K562 (cell line): ENCODE data around the gene EIF2S3. TPM values are rescaled to one million over a fixed set of nuclear protein-coding genes. Genes with fewer than 3 reads are reported as not detected.

Experiments used
- ASH1L ChIP-seq: fragments of 450-650 bp; IDR thresholded peaks from 2 replicates; pipeline ENCODE4 v1.6.1; 2018; ENCODE audit warnings: borderline replicate concordance, mild to moderate bottlenecking, low read depth; ENCODE audit not compliant: partially characterized antibody
- BACH1 ChIP-seq: fragments of 200-800 bp; sonication (Bioruptor generic); IDR thresholded peaks from 2 replicates; pipeline ENCODE4 v1.6.1; 2016; ENCODE audit warnings: missing genetic modification characterization, missing compliant biosample characterization
- FOXA1 ChIP-seq: fragments of 450-650 bp; IDR thresholded peaks from 2 replicates; pipeline ENCODE4 v1.6.1; 2016; ENCODE audit warnings: mild to moderate bottlenecking, borderline replicate concordance
- FOXP4 ChIP-seq: sonication (generic); formaldehyde crosslinking; IDR thresholded peaks from 2 replicates; pipeline ENCODE4 v1.8.0; 2022; ENCODE audit warnings: mild to moderate bottlenecking, missing genetic modification reagents, borderline replicate concordance
- FUS ChIP-seq: fragments of 200-400 bp; formaldehyde crosslinking; optimal IDR thresholded peaks from 2 replicates; pipeline ENCODE3; 2017; ENCODE audit warnings: low read depth, low read length
- GABPA ChIP-seq: fragments of 200-800 bp; sonication (Bioruptor generic); conservative IDR thresholded peaks from 2 replicates; pipeline ENCODE4 v1.6.1; 2016; ENCODE audit warnings: low read depth, missing genetic modification characterization, missing compliant biosample characterization
- NCOR1 ChIP-seq: fragments of 450-650 bp; IDR thresholded peaks from 2 replicates; pipeline ENCODE4 v1.6.1; 2016; ENCODE audit warnings: mild to moderate bottlenecking, moderate library complexity
- POLR2G ChIP-seq: fragments of 200-400 bp; formaldehyde crosslinking; IDR thresholded peaks from 2 replicates; pipeline ENCODE4 v1.6.1; 2017; ENCODE audit warnings: low read depth, mild to moderate bottlenecking, antibody characterized with exemption, low read length, moderate library complexity
- RCOR1 ChIP-seq, 2 experiments: IDR thresholded peaks; 2 replicates each; pipeline ENCODE4 v1.6.1; 2012; ENCODE audit warnings: low read depth in 2 of 2, low read length in 2 of 2, borderline replicate concordance in 1 of 2, improper control_type of control experiment in 1 of 2
- RFX7 ChIP-seq: fragments of 250-450 bp; sonication (Bioruptor Pico); IDR thresholded peaks from 2 replicates; pipeline ENCODE4 v1.5.1; 2021; ENCODE audit warnings: mild to moderate bottlenecking
- SETDB1 ChIP-seq: IDR thresholded peaks from one replicate; pipeline ENCODE4 v1.6.1; 2012; ENCODE audit warnings: low read length, control low read depth, inconsistent platforms
- SREBF1 ChIP-seq: fragments of 150-350 bp; IDR thresholded peaks from 2 replicates; pipeline ENCODE4 v1.6.1; 2014; ENCODE audit warnings: antibody characterized with exemption, low read depth, low read length, borderline replicate concordance
- SRSF1 ChIP-seq: fragments of 200-400 bp; formaldehyde crosslinking; IDR thresholded peaks from 2 replicates; pipeline ENCODE4 v1.6.1; 2017; ENCODE audit warnings: mild to moderate bottlenecking, low read depth, low read length, moderate library complexity
- STAT5A ChIP-seq: IDR thresholded peaks from 2 replicates; pipeline ENCODE4 v1.6.1; 2012; ENCODE audit warnings: low read length, inconsistent platforms, borderline replicate concordance
- XRCC5 ChIP-seq: fragments of 200-400 bp; formaldehyde crosslinking; IDR thresholded peaks from 2 replicates; pipeline ENCODE4 v1.6.1; 2017; ENCODE audit warnings: low read depth, mild to moderate bottlenecking, low read length
- ZNF274 ChIP-seq: IDR thresholded peaks from 2 replicates; pipeline ENCODE4 v1.6.1; 2011; ENCODE audit warnings: low read depth, mild to moderate bottlenecking, low read length, moderate library complexity, borderline replicate concordance
- ZNF311 ChIP-seq: fragments of 250-450 bp; sonication (Bioruptor Pico); IDR thresholded peaks from 2 replicates; pipeline ENCODE4 v1.4.0; 2020; ENCODE audit warnings: mild to moderate bottlenecking, moderate library complexity
- ZNF79 ChIP-seq: fragments of 250-450 bp; sonication (Bioruptor Pico); IDR thresholded peaks from 2 replicates; pipeline ENCODE4 v1.4.0; 2020; ENCODE audit warnings: low read depth, mild to moderate bottlenecking, moderate library complexity
- polyA plus RNA-seq, 8 experiments: library from polyadenylated mRNA; depleted of rRNA in 4 of 8; stranded (reverse) in 5 of 8; unstranded in 3 of 8; fragments of >200 nt; fragmentation: Nextera tagmentation in 2 of 8; fragmentation: Illumina TruSeq in 1 of 8; extraction: Ambion mirVana in 2 of 8; extraction: Trizol in 1 of 8; gene quantifications; 2 replicates each; pipeline versions ENCODE4 v1.2.1 to v1.2.3, GENCODE V29; 2011 to 2014; ENCODE audit warnings: inconsistent platforms in 1 of 8, missing spikeins in 1 of 8
- total RNA-seq, 7 experiments: library from RNA; depleted of rRNA in 6 of 7; stranded (reverse); fragments of >200 nt in 6 of 7; fragmentation: Illumina TruSeq in 2 of 7; extraction: Trizol in 2 of 7; gene quantifications; 2 replicates each; pipeline versions ENCODE4 v1.2.1 to v1.2.3, GENCODE V29; 2011 to 2021; ENCODE audit warnings: low replicate concordance in 1 of 7
- TF ChIP-seq, protein P1 (sequence below): fragments of 250-450 bp; sonication (Bioruptor Pico); IDR thresholded peaks from 2 replicates; pipeline ENCODE4 v1.5.1; 2021; ENCODE audit warnings: mild to moderate bottlenecking
- TF ChIP-seq, protein P2 (sequence below): fragments of 250-450 bp; sonication (Bioruptor Pico); IDR thresholded peaks from 2 replicates; pipeline ENCODE4 v1.8.0; 2022; ENCODE audit warnings: inconsistent platforms, mild to moderate bottlenecking, moderate library complexity, borderline replicate concordance
- TF ChIP-seq, protein P3 (sequence below): fragments of 250-450 bp; sonication (Bioruptor Pico); IDR thresholded peaks from 2 replicates; pipeline ENCODE4 v1.4.0; 2020; ENCODE audit warnings: mild to moderate bottlenecking

EIF2S3 gene
- total and polyA plus RNA-seq, 9 of the 15 experiments (the other 6 are each of a cell fraction or from before 2014, with no cell fraction given) = 148 to 439 (median 275) TPM

GRCh38 chrX:24024819-24025740, 29.7 kb upstream of the EIF2S3 start (continued):
- no peak for TF ChIP-seq ASH1L
- TF ChIP-seq SREBF1 = no peak
- no peak for TF ChIP-seq BACH1 (tag)
- TF ChIP-seq, protein P1, sequence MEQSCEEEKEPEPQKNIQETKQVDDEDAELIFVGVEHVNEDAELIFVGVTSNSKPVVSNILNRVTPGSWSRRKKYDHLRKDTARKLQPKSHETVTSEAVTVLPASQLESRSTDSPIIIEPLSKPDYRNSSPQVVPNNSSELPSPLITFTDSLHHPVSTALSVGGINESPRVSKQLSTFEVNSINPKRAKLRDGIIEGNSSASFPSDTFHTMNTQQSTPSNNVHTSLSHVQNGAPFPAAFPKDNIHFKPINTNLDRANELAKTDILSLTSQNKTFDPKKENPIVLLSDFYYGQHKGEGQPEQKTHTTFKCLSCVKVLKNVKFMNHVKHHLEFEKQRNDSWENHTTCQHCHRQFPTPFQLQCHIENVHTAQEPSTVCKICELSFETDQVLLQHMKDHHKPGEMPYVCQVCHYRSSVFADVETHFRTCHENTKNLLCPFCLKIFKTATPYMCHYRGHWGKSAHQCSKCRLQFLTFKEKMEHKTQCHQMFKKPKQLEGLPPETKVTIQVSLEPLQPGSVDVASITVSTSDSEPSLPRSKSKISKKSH (CRISPR knock-in tag) = no peak
- peak; percentile 93 for TF ChIP-seq POLR2G
- TF ChIP-seq, protein P2, sequence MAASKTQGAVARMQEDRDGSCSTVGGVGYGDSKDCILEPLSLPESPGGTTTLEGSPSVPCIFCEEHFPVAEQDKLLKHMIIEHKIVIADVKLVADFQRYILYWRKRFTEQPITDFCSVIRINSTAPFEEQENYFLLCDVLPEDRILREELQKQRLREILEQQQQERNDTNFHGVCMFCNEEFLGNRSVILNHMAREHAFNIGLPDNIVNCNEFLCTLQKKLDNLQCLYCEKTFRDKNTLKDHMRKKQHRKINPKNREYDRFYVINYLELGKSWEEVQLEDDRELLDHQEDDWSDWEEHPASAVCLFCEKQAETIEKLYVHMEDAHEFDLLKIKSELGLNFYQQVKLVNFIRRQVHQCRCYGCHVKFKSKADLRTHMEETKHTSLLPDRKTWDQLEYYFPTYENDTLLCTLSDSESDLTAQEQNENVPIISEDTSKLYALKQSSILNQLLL (CRISPR knock-in tag) = no peak
- peak; percentile 19 for TF ChIP-seq FUS
- TF ChIP-seq RCOR1 (IDR thresholded peaks at IDR 0.05; ENCODE audit: borderline replicate concordance in 1 of 2, low read depth in 2 of 2, low read length in 2 of 2) = no peak; a peak in 1 of 4 replicates
- TF ChIP-seq SETDB1 = no peak
- no peak for TF ChIP-seq STAT5A
- no peak for TF ChIP-seq ZNF311 (CRISPR knock-in tag)
- TF ChIP-seq RFX7 (CRISPR knock-in tag) = no peak
- TF ChIP-seq GABPA (tag) = peak; percentile 94
- no peak for TF ChIP-seq ZNF79 (CRISPR knock-in tag)
- TF ChIP-seq SRSF1 = no peak
- no peak for TF ChIP-seq FOXA1
- TF ChIP-seq, protein P3, sequence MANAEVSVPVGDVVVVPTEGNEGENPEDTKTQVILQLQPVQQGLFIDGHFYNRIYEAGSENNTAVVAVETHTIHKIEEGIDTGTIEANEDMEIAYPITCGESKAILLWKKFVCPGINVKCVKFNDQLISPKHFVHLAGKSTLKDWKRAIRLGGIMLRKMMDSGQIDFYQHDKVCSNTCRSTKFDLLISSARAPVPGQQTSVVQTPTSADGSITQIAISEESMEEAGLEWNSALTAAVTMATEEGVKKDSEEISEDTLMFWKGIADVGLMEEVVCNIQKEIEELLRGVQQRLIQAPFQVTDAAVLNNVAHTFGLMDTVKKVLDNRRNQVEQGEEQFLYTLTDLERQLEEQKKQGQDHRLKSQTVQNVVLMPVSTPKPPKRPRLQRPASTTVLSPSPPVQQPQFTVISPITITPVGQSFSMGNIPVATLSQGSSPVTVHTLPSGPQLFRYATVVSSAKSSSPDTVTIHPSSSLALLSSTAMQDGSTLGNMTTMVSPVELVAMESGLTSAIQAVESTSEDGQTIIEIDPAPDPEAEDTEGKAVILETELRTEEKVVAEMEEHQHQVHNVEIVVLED (CRISPR knock-in tag) = 0 out of 2 replicates have a peak, but pooled peaks have one; percentile 16
- no peak for TF ChIP-seq FOXP4
- TF ChIP-seq ZNF274 = no peak
- TF ChIP-seq NCOR1 = peak; percentile 4; the same call in 1 of the 2 replicates
- no peak for TF ChIP-seq XRCC5
